GM12878 (cell line): ENCODE data around the gene PDIA4. TPM values are rescaled to one million over a fixed set of nuclear protein-coding genes. Genes with fewer than 3 reads are reported as not detected.
A peak's percentile ranks its signal among the peaks of the same experiment; 100 is the strongest.

Experiments
- ATAC-seq: fragments of 200-7000 bp; cut with Tn5 transposase; 3 replicates; pipeline ENCODE4 v1.9.1; 2020; ENCODE audit warnings: mild to moderate bottlenecking, moderate library complexity
- BruUV-seq: library from RNA; stranded (reverse); fragments of 400-500 nt; replicated peaks from 2 replicates; lab custom pipeline; 2021; lab: Mats Ljungman, UMichigan
- CTCF ChIA-PET: fragments of 300-600 bp; sonication (Branson Sonifier 250); formaldehyde crosslinking; extraction: SDS; loops from one replicate; lab custom pipeline; 2021; ENCODE audit warnings: inconsistent platforms; lab: Yijun Ruan, JAX
- POLR2A ChIA-PET: fragments of 350-600 bp; formaldehyde crosslinking; extraction: SDS; loops from one replicate; lab custom pipeline; 2021; ENCODE audit warnings: inconsistent platforms; lab: Charles Lee
- RAD21 ChIA-PET: fragments of 300-600 bp; sonication (Branson Sonifier 250); formaldehyde crosslinking; loops from one replicate; lab custom pipeline; 2023; ENCODE audit warnings: antibody characterized with exemption; ENCODE audit not compliant: unreplicated experiment; lab: Charles Lee
- SMC1A ChIA-PET: fragments of 300-600 bp; sonication (Branson Sonifier 250); formaldehyde crosslinking; loops from one replicate; lab custom pipeline; 2023; ENCODE audit not compliant: unreplicated experiment, uncharacterized antibody; lab: Charles Lee
- DNase-seq: peaks from one replicate; pipeline ENCODE4 v3.0.0-alpha.2; 2011; ENCODE audit warnings: low read depth, low spot score
- FAIRE-seq: peaks from 3 replicates; lab custom pipeline; 2011; peaks lifted over from hg19 to GRCh38; lab: Jason Lieb, UNC
- H2AFZ ChIP-seq: 2 replicates; pipeline ENCODE4 v1.6.0; 2011; ENCODE audit warnings: low read depth, low read length, control low read depth; ENCODE audit not compliant: control insufficient read depth
- H3K27ac ChIP-seq: 2 replicates; pipeline ENCODE4 v1.5.1; 2011; ENCODE audit warnings: control low read depth; ENCODE audit not compliant: control insufficient read depth, insufficient read depth
- H3K27me3 ChIP-seq, 2 experiments: replicated peaks in 1 of 2; 2 replicates each; pipeline versions ENCODE4 v1.6.0 to v1.6.1; 2011; ENCODE audit warnings: low read length in 1 of 2; ENCODE audit not compliant: control insufficient read depth in 2 of 2, insufficient read depth in 2 of 2
- H3K36me3 ChIP-seq, 2 experiments: 2 replicates each; pipeline ENCODE4 v1.5.1; 2011; ENCODE audit warnings: low read length in 1 of 2; ENCODE audit not compliant: control insufficient read depth in 2 of 2, insufficient read depth in 2 of 2
- H3K4me1 ChIP-seq: 2 replicates; pipeline ENCODE4 v1.6.1; 2011; ENCODE audit warnings: mild to moderate bottlenecking, low read length, moderate library complexity, mixed read lengths; ENCODE audit not compliant: control insufficient read depth, insufficient read depth
- H3K4me2 ChIP-seq: 2 replicates; pipeline ENCODE4 v1.6.0; 2011; ENCODE audit warnings: control low read depth; ENCODE audit not compliant: control insufficient read depth, insufficient read depth
- H3K4me3 ChIP-seq: fragments of 200-600 bp; sonication (generic); 2 replicates; pipeline ENCODE4 v1.5.1; 2016
- H3K79me2 ChIP-seq: 2 replicates; pipeline ENCODE4 v1.6.0; 2011; ENCODE audit warnings: low read length; ENCODE audit not compliant: control insufficient read depth, insufficient read depth
- H3K9ac ChIP-seq: 2 replicates; pipeline ENCODE4 v1.8.0; 2011; ENCODE audit warnings: low read length, control low read depth, mixed read lengths; ENCODE audit not compliant: control insufficient read depth, insufficient read depth
- H3K9me3 ChIP-seq: replicated peaks from 3 replicates; pipeline ENCODE4 v1.5.1; 2011; ENCODE audit warnings: mild to moderate bottlenecking, low read length; ENCODE audit not compliant: control insufficient read depth, insufficient read depth
- H4K20me1 ChIP-seq: 2 replicates; pipeline ENCODE4 v1.6.0; 2011; ENCODE audit not compliant: control insufficient read depth, insufficient read depth
- POLR2A ChIP-seq: IDR thresholded peaks from 2 replicates; pipeline ENCODE4 v1.6.1; 2011; ENCODE audit warnings: low read depth, mild to moderate bottlenecking, low read length
- WGBS: methylation state at CpG from one replicate; pipeline ENCODE4 v1.1.6; 2016; ENCODE audit warnings: low lambda C conversion rate; ENCODE audit not compliant: insufficient replicate concordance, insufficient coverage; ENCODE audit errors: missing lambda C conversion rate; 5-methylcytosine and 5-hydroxymethylcytosine counted together
- in situ Hi-C: fragments of 300-500 bp; cut with MboI; formaldehyde crosslinking; loops from 9 replicates; pipeline ENCODE4 v1.14.3; 2018; ENCODE audit warnings: mixed read lengths
- intact Hi-C: fragments of 100-400 bp; cut with micrococcal nuclease; formaldehyde crosslinking; loops from one replicate; pipeline ENCODE4 v1.14.2; 2022; ENCODE audit not compliant: unreplicated experiment
- polyA plus RNA-seq, 11 experiments: library from polyadenylated mRNA; depleted of rRNA in 4 of 11; unstranded in 6 of 11; stranded (reverse) in 5 of 11; fragments of >200 nt; fragmentation: Nextera tagmentation in 4 of 11; fragmentation: Illumina TruSeq in 1 of 11; extraction: Ambion mirVana in 4 of 11; extraction: Trizol in 1 of 11; gene quantifications; 1 replicate in 1 of 11; 2 replicates in 10 of 11; pipeline versions ENCODE4 v1.2.1 to v1.2.3, GENCODE V29; 2011 to 2016; ENCODE audit warnings: inconsistent platforms in 2 of 11, missing spikeins in 2 of 11, low read depth in 1 of 11
- total RNA-seq, 4 experiments: library from RNA; depleted of rRNA in 3 of 4; stranded (reverse); fragments of >200 nt in 3 of 4; fragmentation: Illumina TruSeq in 1 of 4; extraction: Trizol in 1 of 4; gene quantifications; 2 replicates each; pipeline versions ENCODE4 v1.2.1 to v1.2.3, GENCODE V29; 2013 to 2021
- TF ChIP-seq, protein P1 (sequence below), 3 experiments: IDR thresholded peaks in 2 of 3; conservative IDR thresholded peaks in 1 of 3; 2 replicates each; pipeline ENCODE4 v1.5.1; 2011; ENCODE audit warnings: low read depth in 3 of 3, low read length in 3 of 3, mild to moderate bottlenecking in 3 of 3, control low read depth in 2 of 3, moderate library complexity in 2 of 3, inconsistent platforms in 1 of 3, mixed read lengths in 1 of 3; ENCODE audit not compliant: control insufficient read depth in 2 of 3, insufficient read depth in 1 of 3; ENCODE audit errors: extremely low read depth in 1 of 3
- TF ChIP-seq, protein P2 (sequence below): fragments of 450-650 bp; IDR thresholded peaks from 2 replicates; pipeline ENCODE4 v1.6.1; 2017; ENCODE audit warnings: antibody characterized with exemption, mild to moderate bottlenecking, moderate library complexity
- TF ChIP-seq, protein P3 (sequence below): fragments of 450-650 bp; IDR thresholded peaks from 2 replicates; pipeline ENCODE4 v1.6.1; 2017; ENCODE audit warnings: borderline replicate concordance

The PDIA4 gene
- total and polyA plus RNA-seq, 10 of the 15 experiments (the other 5 are each of a cell fraction or from before 2014, with no cell fraction given), result 7.1 to 306 (median 106) TPM

DNA sequence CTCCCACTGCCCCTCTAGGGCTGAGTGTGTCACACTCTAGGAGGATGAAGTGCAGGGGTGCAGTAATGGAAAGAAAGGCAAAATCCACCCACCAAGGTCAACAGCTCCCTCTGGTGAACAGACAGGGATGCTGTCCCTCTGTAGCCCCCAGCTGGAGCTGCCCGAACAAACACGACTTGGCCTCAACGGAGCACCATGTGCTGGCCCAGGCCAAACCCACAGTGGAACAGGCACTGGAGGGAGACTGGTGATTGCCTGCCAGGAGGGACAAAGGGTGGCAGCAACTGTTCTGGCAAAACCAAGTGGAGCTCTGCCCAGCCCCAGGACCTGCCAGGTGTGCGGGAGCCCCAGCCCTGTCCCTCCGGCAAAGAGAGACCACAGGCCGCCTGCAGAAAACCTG, 20.7 kb downstream of the PDIA4 start:
- Histone ChIP-seq H3K27me3 (no peaks in the 10 kb centered on the region), H3K4me1 (no peaks in the 10 kb centered on the region), H3K36me3 (peaks cover 33 to 65% of the 10 kb centered on the region in 2 experiments), H3K9me3 (no peaks in the 10 kb centered on the region), H2AFZ (no peak overlapping the region), H3K9ac (no peak overlapping the region), H3K27ac (no peak overlapping the region), H4K20me1 (no peaks in the 10 kb centered on the region), H3K4me3 (no peak overlapping the region), H3K4me2 (no peak overlapping the region), H3K79me2 (no peaks in the 10 kb centered on the region)
- SMC1A ChIA-PET, result interaction anchor here (0.9 to 1.9 kb wide), 2 partner anchors 19 to 58 kb away, joined by 4 to 7 read pairs; no protein-coding TSS in a partner anchor
- no peak for ATAC-seq
- intact Hi-C loops (no loop called here), in situ Hi-C loops (no loop called here)
- 91% methylated on average over 6 of the region's 6 CpGs for WGBS
- TF ChIP-seq, protein P1, sequence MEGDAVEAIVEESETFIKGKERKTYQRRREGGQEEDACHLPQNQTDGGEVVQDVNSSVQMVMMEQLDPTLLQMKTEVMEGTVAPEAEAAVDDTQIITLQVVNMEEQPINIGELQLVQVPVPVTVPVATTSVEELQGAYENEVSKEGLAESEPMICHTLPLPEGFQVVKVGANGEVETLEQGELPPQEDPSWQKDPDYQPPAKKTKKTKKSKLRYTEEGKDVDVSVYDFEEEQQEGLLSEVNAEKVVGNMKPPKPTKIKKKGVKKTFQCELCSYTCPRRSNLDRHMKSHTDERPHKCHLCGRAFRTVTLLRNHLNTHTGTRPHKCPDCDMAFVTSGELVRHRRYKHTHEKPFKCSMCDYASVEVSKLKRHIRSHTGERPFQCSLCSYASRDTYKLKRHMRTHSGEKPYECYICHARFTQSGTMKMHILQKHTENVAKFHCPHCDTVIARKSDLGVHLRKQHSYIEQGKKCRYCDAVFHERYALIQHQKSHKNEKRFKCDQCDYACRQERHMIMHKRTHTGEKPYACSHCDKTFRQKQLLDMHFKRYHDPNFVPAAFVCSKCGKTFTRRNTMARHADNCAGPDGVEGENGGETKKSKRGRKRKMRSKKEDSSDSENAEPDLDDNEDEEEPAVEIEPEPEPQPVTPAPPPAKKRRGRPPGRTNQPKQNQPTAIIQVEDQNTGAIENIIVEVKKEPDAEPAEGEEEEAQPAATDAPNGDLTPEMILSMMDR (IDR thresholded peaks at IDR 0.05 in 2 of 3, conservative IDR thresholded peaks at IDR 0.05 in 1 of 3; ENCODE audit: control insufficient read depth in 2 of 3, extremely low read depth in 1 of 3, insufficient read depth in 1 of 3, low read depth in 3 of 3, low read length in 3 of 3), result peak in 2 of 3 experiments; percentile 25 to 27; a peak in 3 of 6 replicates
- TF ChIP-seq POLR2A, result no peak
- TF ChIP-seq, protein P2, sequence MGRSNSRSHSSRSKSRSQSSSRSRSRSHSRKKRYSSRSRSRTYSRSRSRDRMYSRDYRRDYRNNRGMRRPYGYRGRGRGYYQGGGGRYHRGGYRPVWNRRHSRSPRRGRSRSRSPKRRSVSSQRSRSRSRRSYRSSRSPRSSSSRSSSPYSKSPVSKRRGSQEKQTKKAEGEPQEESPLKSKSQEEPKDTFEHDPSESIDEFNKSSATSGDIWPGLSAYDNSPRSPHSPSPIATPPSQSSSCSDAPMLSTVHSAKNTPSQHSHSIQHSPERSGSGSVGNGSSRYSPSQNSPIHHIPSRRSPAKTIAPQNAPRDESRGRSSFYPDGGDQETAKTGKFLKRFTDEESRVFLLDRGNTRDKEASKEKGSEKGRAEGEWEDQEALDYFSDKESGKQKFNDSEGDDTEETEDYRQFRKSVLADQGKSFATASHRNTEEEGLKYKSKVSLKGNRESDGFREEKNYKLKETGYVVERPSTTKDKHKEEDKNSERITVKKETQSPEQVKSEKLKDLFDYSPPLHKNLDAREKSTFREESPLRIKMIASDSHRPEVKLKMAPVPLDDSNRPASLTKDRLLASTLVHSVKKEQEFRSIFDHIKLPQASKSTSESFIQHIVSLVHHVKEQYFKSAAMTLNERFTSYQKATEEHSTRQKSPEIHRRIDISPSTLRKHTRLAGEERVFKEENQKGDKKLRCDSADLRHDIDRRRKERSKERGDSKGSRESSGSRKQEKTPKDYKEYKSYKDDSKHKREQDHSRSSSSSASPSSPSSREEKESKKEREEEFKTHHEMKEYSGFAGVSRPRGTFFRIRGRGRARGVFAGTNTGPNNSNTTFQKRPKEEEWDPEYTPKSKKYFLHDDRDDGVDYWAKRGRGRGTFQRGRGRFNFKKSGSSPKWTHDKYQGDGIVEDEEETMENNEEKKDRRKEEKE, result no peak
- TF ChIP-seq, protein P3, sequence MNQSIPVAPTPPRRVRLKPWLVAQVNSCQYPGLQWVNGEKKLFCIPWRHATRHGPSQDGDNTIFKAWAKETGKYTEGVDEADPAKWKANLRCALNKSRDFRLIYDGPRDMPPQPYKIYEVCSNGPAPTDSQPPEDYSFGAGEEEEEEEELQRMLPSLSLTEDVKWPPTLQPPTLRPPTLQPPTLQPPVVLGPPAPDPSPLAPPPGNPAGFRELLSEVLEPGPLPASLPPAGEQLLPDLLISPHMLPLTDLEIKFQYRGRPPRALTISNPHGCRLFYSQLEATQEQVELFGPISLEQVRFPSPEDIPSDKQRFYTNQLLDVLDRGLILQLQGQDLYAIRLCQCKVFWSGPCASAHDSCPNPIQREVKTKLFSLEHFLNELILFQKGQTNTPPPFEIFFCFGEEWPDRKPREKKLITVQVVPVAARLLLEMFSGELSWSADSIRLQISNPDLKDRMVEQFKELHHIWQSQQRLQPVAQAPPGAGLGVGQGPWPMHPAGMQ, result no peak
- POLR2A ChIA-PET, result interaction anchor here (0.6 to 1.1 kb wide), 2 partner anchors 25 to 58 kb away, joined by 3 to 5 read pairs; no protein-coding TSS in a partner anchor
- CTCF ChIA-PET, result interaction anchor here (1.0 to 8.8 kb wide), 5 partner anchors 15 to 526 kb away, joined by 3 to 99 read pairs (median 3); no protein-coding TSS in a partner anchor
- BruUV-seq, result no TSS peak
- FAIRE-seq, result no peak
- RAD21 ChIA-PET, result interaction anchor here (1.8 kb wide), 1 partner anchor 58 kb away, joined by 9 read pairs; no protein-coding TSS in a partner anchor
- no peak for DNase-seq
